ENCODE results near the gene ENOPH1.
A peak's percentile ranks its signal among the peaks of the same experiment; 100 is the strongest.

Gene ENOPH1

GRCh38 chr4:82428969-82429727 lies 1.2 kb upstream of the ENOPH1 start:
- peak; percentile 94 for DNase-seq

GRCh38 chr4:82429728-82430192 lies 630 bp upstream of the ENOPH1 start:
- no peak for DNase-seq

- no peak for DNase-seq
These were observed 765 bp downstream of the ENOPH1 start for GRCh38 chr4:82430964-82431745.

- DNase-seq = no peak
These were observed 1.4 kb downstream of the ENOPH1 start for GRCh38 chr4:82431831-82432230.

GRCh38 chr4:82432596-82432995 lies 2.2 kb downstream of the ENOPH1 start:
- DNase-seq = no peak

- no peak for DNase-seq
These were observed 3.4 kb downstream of the ENOPH1 start for GRCh38 chr4:82433791-82434190.

- DNase-seq = no peak
These were observed 4.6 kb downstream of the ENOPH1 start for GRCh38 chr4:82434949-82435348.

- DNase-seq = no peak
These were observed 5.7 kb downstream of the ENOPH1 start for GRCh38 chr4:82436130-82436529.

GRCh38 chr4:82436780-82437179 lies 6.4 kb downstream of the ENOPH1 start:
- no peak for DNase-seq

GRCh38 chr4:82437285-82438005 lies 7.1 kb downstream of the ENOPH1 start:
- no peak for DNase-seq

- no peak for DNase-seq
These were observed 8.7 kb downstream of the ENOPH1 start for GRCh38 chr4:82439088-82439487.

GRCh38 chr4:82447886-82448285 lies 17.5 kb downstream of the ENOPH1 start:
- DNase-seq = no peak

GRCh38 chr4:82450966-82451755 lies 20.8 kb downstream of the ENOPH1 start:
- DNase-seq = no peak

GRCh38 chr4:82452026-82452425 lies 21.6 kb downstream of the ENOPH1 start:
- no peak for DNase-seq

- no peak for DNase-seq
These were observed 26.9 kb downstream of the ENOPH1 start for GRCh38 chr4:82457266-82457665.

- DNase-seq = no peak
These were observed 28.3 kb downstream of the ENOPH1 start for GRCh38 chr4:82458729-82459128.

- no peak for DNase-seq
These were observed 31.3 kb downstream of the ENOPH1 start for GRCh38 chr4:82461710-82462109.

- peak; percentile 76 for DNase-seq
These were observed 32.0 kb downstream of the ENOPH1 start for GRCh38 chr4:82462415-82462831.

- DNase-seq = no peak
These were observed 32.8 kb downstream of the ENOPH1 start for GRCh38 chr4:82463221-82463620.

- DNase-seq = no peak
These were observed 37.1 kb downstream of the ENOPH1 start for GRCh38 chr4:82467471-82467870.

- DNase-seq = no peak
These were observed 39.5 kb downstream of the ENOPH1 start for GRCh38 chr4:82469791-82470345.

- DNase-seq = peak; percentile 15
These were observed 42.7 kb downstream of the ENOPH1 start for GRCh38 chr4:82473080-82473479.

Measured in inflammatory macrophage treated with lipopolysaccharide for 4 hours (primary cell).